HepG2 (cell line): ENCODE data around the gene WDR93. TPM values are rescaled to one million over a fixed set of nuclear protein-coding genes. Genes with fewer than 3 reads are reported as not detected.

ENCODE experiments used
- CCAR2 ChIP-seq: fragments of 200-400 bp; formaldehyde crosslinking; optimal IDR thresholded peaks from 2 replicates; pipeline ENCODE3; 2018; ENCODE audit warnings: low read depth, mild to moderate bottlenecking, low read length, moderate library complexity
- FOXC1 ChIP-seq: sonication (generic); formaldehyde crosslinking; IDR thresholded peaks from 2 replicates; pipeline ENCODE4 v1.8.0; 2022; ENCODE audit warnings: mild to moderate bottlenecking, missing genetic modification reagents, borderline replicate concordance
- HNF4A ChIP-seq: sonication (generic); formaldehyde crosslinking; IDR thresholded peaks from 2 replicates; pipeline ENCODE4 v1.4.0; 2020; ENCODE audit warnings: missing genetic modification reagents
- ISX ChIP-seq: sonication (generic); formaldehyde crosslinking; conservative IDR thresholded peaks from 2 replicates; pipeline ENCODE4 v1.5.0; 2020; ENCODE audit warnings: missing genetic modification reagents
- KDM5B ChIP-seq: sonication (generic); formaldehyde crosslinking; IDR thresholded peaks from 2 replicates; pipeline ENCODE4 v1.4.0; 2020; ENCODE audit warnings: missing genetic modification reagents, mild to moderate bottlenecking, borderline replicate concordance
- KLF13 ChIP-seq: sonication (generic); formaldehyde crosslinking; IDR thresholded peaks from 2 replicates; pipeline ENCODE4 v1.4.0; 2020; ENCODE audit warnings: mild to moderate bottlenecking, missing genetic modification reagents
- NRL ChIP-seq: sonication (generic); formaldehyde crosslinking; IDR thresholded peaks from 2 replicates; pipeline ENCODE4 v1.5.0; 2020; ENCODE audit warnings: missing genetic modification reagents, mild to moderate bottlenecking, moderate library complexity, borderline replicate concordance
- PHB2 ChIP-seq: fragments of 450-650 bp; IDR thresholded peaks from 2 replicates; pipeline ENCODE4 v1.6.1; 2018; ENCODE audit not compliant: partially characterized antibody
- SP5 ChIP-seq: IDR thresholded peaks from 2 replicates; pipeline ENCODE4 v1.6.1; 2016; ENCODE audit warnings: low read depth, borderline replicate concordance
- ZBTB34 ChIP-seq: sonication (generic); formaldehyde crosslinking; IDR thresholded peaks from 2 replicates; pipeline ENCODE4 v1.8.0; 2022; ENCODE audit warnings: mild to moderate bottlenecking, missing genetic modification reagents
- ZC3H13 ChIP-seq: sonication (generic); formaldehyde crosslinking; IDR thresholded peaks from 2 replicates; pipeline ENCODE4 v1.8.1; 2023; ENCODE audit warnings: mild to moderate bottlenecking, missing genetic modification reagents, moderate library complexity
- ZNF121 ChIP-seq: sonication (generic); formaldehyde crosslinking; IDR thresholded peaks from 2 replicates; pipeline ENCODE4 v1.5.0; 2020; ENCODE audit warnings: mild to moderate bottlenecking, missing genetic modification reagents
- ZNF230 ChIP-seq: sonication (generic); formaldehyde crosslinking; IDR thresholded peaks from 2 replicates; pipeline ENCODE4 v1.4.0; 2020; ENCODE audit warnings: mild to moderate bottlenecking, missing genetic modification reagents
- ZNF30 ChIP-seq: sonication (generic); formaldehyde crosslinking; IDR thresholded peaks from 2 replicates; pipeline ENCODE4 v1.5.0; 2020; ENCODE audit warnings: mild to moderate bottlenecking, missing genetic modification reagents
- ZNF329 ChIP-seq: sonication (generic); formaldehyde crosslinking; IDR thresholded peaks from 2 replicates; pipeline ENCODE4 v1.9.0; 2021; ENCODE audit warnings: low read depth, mild to moderate bottlenecking, missing genetic modification reagents
- ZNF670 ChIP-seq: sonication (generic); formaldehyde crosslinking; IDR thresholded peaks from 2 replicates; pipeline ENCODE4 v1.8.0; 2022; ENCODE audit warnings: mild to moderate bottlenecking, missing genetic modification reagents, borderline replicate concordance
- ZNF678 ChIP-seq: sonication (generic); formaldehyde crosslinking; IDR thresholded peaks from 2 replicates; pipeline ENCODE4 v1.4.0; 2020; ENCODE audit warnings: mild to moderate bottlenecking, missing genetic modification reagents
- ZSCAN25 ChIP-seq: sonication (generic); formaldehyde crosslinking; IDR thresholded peaks from 2 replicates; pipeline ENCODE4 v1.8.0; 2022; ENCODE audit warnings: mild to moderate bottlenecking, missing genetic modification reagents
- polyA plus RNA-seq, 8 experiments: library from polyadenylated mRNA; depleted of rRNA in 3 of 8; stranded (reverse) in 7 of 8; unstranded in 1 of 8; fragments of >200 nt; fragmentation: Illumina TruSeq in 4 of 8; extraction: Trizol in 4 of 8; gene quantifications; 2 replicates each; pipeline versions ENCODE4 v1.2.1 to v1.2.3, GENCODE V29; 2011 to 2016; ENCODE audit warnings: low read depth in 4 of 8, missing spikeins in 1 of 8, mixed read lengths in 1 of 8; ENCODE audit not compliant: insufficient read depth in 1 of 8
- total RNA-seq, 5 experiments: library from RNA; depleted of rRNA; stranded (reverse); fragments of >200 nt; fragmentation: Illumina TruSeq; extraction: Trizol; gene quantifications; 2 replicates each; pipeline ENCODE4 v1.2.3, GENCODE V29; 2016; ENCODE audit warnings: low read depth in 1 of 5
- TF ChIP-seq, protein P1 (sequence below): sonication (generic); formaldehyde crosslinking; IDR thresholded peaks from 2 replicates; pipeline ENCODE4 v1.5.0; 2020; ENCODE audit warnings: missing genetic modification reagents
- TF ChIP-seq, protein P2 (sequence below): sonication (generic); formaldehyde crosslinking; IDR thresholded peaks from 2 replicates; pipeline ENCODE4 v1.4.0; 2020; ENCODE audit warnings: mild to moderate bottlenecking, missing genetic modification reagents
- TF ChIP-seq, protein P3 (sequence below): sonication (generic); formaldehyde crosslinking; conservative IDR thresholded peaks from 2 replicates; pipeline ENCODE4 v1.4.0; 2020; ENCODE audit warnings: missing genetic modification reagents
- TF ChIP-seq, protein P4 (sequence below): sonication (generic); formaldehyde crosslinking; IDR thresholded peaks from 2 replicates; pipeline ENCODE4 v1.4.0; 2020; ENCODE audit warnings: missing genetic modification reagents

Gene WDR93
- total and polyA plus RNA-seq, 2 of the 13 experiments (the other 11 are each of a cell fraction or from before 2014, with no cell fraction given) = 0.07 TPM; not detected in 1

DNA sequence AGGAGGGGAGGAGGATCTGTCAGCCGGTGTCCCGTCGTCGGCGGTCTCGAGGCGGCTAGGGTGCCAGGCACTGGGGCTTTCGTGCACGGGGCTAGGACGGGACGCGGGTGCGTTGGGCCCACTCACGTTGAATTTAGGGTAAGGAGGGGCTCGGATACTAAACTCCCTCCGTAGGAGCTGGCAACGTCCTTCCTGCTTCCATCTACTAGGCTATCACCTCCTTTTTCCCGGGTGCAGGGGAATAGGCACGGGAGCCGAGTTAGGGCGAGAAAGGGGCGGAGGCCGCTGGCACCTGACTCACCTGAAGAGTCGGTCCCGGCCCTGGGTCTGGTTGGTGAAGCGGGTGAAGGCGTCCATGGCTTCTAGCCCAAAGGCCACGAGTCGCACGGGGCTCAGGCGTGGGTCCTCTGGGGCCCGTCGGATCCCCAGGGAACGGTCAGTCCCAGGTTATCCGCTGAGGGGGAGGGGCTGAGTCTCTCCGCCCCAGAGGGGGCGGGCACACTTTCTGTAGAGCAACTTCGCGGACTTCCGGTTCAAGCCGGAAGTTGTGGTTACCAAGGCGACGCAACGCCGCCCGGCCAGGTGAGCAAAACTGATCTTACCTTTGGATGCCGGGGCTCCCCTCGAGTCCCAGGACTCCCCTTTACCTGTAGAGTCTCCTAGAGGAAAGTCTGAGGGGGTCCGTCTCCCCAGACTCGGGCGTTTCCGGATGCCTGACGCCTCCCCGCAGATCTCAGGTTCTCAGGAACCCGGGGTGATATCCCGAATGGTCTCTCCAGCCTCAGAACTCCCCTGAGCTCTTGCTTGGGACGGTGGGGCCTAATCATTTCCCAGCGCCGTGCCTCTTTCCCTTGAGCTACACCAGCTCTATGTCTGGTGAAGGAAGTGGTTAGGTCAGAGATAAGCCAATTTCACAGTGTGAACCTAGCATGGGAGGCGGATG, at the start of gene WDR93, which contains the start of gene PEX11A (continued):
- TF ChIP-seq ZNF30 (CRISPR knock-in tag) (no peak), FOXC1 (CRISPR knock-in tag) (peak; percentile 89), KLF13 (CRISPR knock-in tag) (no peak), ZNF678 (CRISPR knock-in tag) (0 out of 2 replicates have a peak, but pooled peaks have one; percentile 59), ZBTB34 (CRISPR knock-in tag) (no peak), ZNF329 (CRISPR knock-in tag) (no peak), ZNF121 (CRISPR knock-in tag) (0 out of 2 replicates have a peak, but pooled peaks have one; percentile 15), HNF4A (CRISPR knock-in tag) (peak; percentile 42; the same call in 1 of the 2 replicates), ZNF230 (peak; percentile 84; the same call in 1 of the 2 replicates), ZNF670 (no peak), SP5 (CRISPR knock-in tag) (peak; percentile 64; the same call in 1 of the 2 replicates), KDM5B (peak; percentile 81; the same call in 1 of the 2 replicates), ZSCAN25 (no peak), ISX (no peak), PHB2 (no peak), ZC3H13 (CRISPR knock-in tag) (no peak), NRL (CRISPR knock-in tag) (peak; percentile 77; the same call in 1 of the 2 replicates), CCAR2 (no peak)
- TF ChIP-seq, protein P1, sequence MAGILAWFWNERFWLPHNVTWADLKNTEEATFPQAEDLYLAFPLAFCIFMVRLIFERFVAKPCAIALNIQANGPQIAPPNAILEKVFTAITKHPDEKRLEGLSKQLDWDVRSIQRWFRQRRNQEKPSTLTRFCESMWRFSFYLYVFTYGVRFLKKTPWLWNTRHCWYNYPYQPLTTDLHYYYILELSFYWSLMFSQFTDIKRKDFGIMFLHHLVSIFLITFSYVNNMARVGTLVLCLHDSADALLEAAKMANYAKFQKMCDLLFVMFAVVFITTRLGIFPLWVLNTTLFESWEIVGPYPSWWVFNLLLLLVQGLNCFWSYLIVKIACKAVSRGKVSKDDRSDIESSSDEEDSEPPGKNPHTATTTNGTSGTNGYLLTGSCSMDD = no peak
- TF ChIP-seq, protein P2, sequence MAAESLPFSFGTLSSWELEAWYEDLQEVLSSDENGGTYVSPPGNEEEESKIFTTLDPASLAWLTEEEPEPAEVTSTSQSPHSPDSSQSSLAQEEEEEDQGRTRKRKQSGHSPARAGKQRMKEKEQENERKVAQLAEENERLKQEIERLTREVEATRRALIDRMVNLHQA (CRISPR knock-in tag) = no peak
- TF ChIP-seq, protein P3, sequence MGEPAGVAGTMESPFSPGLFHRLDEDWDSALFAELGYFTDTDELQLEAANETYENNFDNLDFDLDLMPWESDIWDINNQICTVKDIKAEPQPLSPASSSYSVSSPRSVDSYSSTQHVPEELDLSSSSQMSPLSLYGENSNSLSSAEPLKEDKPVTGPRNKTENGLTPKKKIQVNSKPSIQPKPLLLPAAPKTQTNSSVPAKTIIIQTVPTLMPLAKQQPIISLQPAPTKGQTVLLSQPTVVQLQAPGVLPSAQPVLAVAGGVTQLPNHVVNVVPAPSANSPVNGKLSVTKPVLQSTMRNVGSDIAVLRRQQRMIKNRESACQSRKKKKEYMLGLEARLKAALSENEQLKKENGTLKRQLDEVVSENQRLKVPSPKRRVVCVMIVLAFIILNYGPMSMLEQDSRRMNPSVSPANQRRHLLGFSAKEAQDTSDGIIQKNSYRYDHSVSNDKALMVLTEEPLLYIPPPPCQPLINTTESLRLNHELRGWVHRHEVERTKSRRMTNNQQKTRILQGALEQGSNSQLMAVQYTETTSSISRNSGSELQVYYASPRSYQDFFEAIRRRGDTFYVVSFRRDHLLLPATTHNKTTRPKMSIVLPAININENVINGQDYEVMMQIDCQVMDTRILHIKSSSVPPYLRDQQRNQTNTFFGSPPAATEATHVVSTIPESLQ (CRISPR knock-in tag) = no peak
- TF ChIP-seq, protein P4, sequence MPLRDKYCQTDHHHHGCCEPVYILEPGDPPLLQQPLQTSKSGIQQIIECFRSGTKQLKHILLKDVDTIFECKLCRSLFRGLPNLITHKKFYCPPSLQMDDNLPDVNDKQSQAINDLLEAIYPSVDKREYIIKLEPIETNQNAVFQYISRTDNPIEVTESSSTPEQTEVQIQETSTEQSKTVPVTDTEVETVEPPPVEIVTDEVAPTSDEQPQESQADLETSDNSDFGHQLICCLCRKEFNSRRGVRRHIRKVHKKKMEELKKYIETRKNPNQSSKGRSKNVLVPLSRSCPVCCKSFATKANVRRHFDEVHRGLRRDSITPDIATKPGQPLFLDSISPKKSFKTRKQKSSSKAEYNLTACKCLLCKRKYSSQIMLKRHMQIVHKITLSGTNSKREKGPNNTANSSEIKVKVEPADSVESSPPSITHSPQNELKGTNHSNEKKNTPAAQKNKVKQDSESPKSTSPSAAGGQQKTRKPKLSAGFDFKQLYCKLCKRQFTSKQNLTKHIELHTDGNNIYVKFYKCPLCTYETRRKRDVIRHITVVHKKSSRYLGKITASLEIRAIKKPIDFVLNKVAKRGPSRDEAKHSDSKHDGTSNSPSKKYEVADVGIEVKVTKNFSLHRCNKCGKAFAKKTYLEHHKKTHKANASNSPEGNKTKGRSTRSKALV (CRISPR knock-in tag) = 0 out of 2 replicates have a peak, but pooled peaks have one; percentile 33
